ENCODE measurements around the gene EPN2.
A peak's percentile ranks its signal among the peaks of the same experiment; 100 is the strongest.
"Not testable (repeated sequence)": the region's sequence is repeated elsewhere in the genome, so short reads cannot be mapped to it uniquely, and the experiment has no call there.

The EPN2 gene

DNA sequence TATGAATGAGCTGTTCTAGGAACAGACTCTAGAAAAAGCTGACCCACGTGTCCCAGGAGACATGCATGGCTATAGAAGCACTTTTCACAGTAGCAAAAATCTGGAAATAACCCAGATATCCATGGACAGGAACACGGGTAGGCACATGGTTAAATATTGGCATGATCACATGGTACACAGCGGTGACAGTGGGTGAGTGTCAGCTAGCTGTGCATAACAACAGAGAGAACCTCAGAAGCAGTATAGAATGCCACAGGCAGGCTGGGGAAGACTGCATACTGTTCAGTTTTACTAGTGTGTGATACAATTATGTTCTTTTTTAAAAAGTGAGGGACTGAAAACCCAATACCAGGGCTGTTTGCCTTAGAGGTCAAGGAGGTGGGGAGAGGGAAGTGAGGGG, 31.4 kb downstream of the EPN2 start:
- no peak overlapping the region for H3K4me3 Mint-ChIP-seq
- H3K27ac Mint-ChIP-seq: no peak overlapping the region
- DNase-seq: no peak
- H3K36me3 Mint-ChIP-seq: peaks cover 8 to 13% of the 10 kb centered on the region in 2 donors
- peaks cover 0 to 6% of the 10 kb centered on the region in 2 donors for H3K9me3 Mint-ChIP-seq
- ATAC-seq (replicated peaks): no peak
- peaks cover 0 to 12% of the 10 kb centered on the region in 2 donors for H3K27me3 Mint-ChIP-seq
- peaks cover 43 to 58% of the 10 kb centered on the region in 2 donors for H3K4me1 Mint-ChIP-seq

DNA sequence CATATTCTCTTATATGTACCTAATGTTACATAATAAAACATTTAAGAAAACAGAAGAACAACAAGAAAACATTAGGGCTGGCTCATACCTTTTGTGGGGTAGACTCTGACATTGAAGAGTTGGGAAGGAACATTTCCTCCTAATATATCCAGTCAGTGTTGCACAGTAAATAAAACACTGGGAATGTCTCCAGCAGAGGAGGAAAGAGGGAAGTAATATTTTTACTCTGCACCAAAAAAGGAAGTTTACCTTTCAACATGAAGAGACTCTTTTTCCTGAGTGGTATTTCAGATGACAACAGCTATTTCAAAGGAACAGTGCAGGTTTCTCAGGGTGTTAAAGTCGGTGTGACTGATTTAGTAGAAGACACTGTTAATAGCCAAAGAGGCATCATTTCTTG, 31.9 kb downstream of the EPN2 start:
- peak overlapping the region in 1 of 2 donors; percentile 20 for H3K4me3 Mint-ChIP-seq
- no peak overlapping the region for H3K27ac Mint-ChIP-seq
- ATAC-seq (replicated peaks) (no peak), DNase-seq (no peak)
- H3K27me3 Mint-ChIP-seq: peaks cover 0 to 12% of the 10 kb centered on the region in 2 donors
- H3K36me3 Mint-ChIP-seq: peaks cover 8 to 18% of the 10 kb centered on the region in 2 donors
- peaks cover 44 to 56% of the 10 kb centered on the region in 2 donors for H3K4me1 Mint-ChIP-seq
- peaks cover 0 to 6% of the 10 kb centered on the region in 2 donors for H3K9me3 Mint-ChIP-seq

DNA sequence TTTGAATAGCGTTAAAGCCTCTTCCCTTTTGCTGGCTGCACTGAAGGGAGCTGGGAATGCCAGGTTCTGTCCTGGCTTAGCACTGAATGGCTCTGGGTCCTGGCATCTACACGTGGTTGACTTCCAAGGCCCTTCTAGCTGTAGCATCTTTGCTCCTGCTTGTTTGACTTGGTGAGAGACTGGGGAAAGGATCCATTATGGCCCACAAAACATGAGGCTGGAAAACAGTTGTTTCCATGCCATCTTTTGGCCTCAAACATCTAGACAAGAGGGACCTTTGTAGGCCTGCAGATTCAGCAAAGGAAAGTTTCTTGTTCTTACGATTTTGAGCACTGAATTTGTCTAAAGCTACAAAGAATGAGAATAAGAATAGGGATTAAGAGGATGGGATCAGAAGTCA, 32.5 kb downstream of the EPN2 start:
- peaks cover 9 to 18% of the 10 kb centered on the region in 2 donors for H3K36me3 Mint-ChIP-seq
- no peak overlapping the region for H3K27ac Mint-ChIP-seq
- no peak overlapping the region for H3K4me3 Mint-ChIP-seq
- H3K4me1 Mint-ChIP-seq: peaks cover 40 to 51% of the 10 kb centered on the region in 2 donors
- H3K27me3 Mint-ChIP-seq: peaks cover 0 to 7% of the 10 kb centered on the region in 2 donors
- ATAC-seq (replicated peaks) (no peak), DNase-seq (no peak)
- peaks cover 0 to 6% of the 10 kb centered on the region in 2 donors for H3K9me3 Mint-ChIP-seq

DNA sequence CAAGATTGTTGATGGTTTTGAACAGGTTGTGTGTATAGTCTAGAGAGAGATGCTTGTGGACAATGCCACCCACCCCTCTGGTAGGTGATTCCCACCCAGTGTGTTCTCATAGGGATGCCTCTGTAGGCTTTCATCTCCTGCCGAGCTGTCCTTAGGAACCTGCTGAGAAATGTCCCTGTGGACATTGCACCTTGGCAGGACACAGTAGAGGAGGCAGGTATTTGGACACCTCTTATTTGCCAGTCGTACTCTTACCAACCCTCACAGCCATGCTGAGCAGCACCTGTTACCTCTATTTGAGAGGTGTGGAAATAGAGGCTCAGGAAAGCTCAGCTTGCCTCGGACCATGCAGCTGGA, 33.2 kb downstream of the EPN2 start:
- Mint-ChIP-seq H3K27me3 (peaks cover 5 to 6% of the 10 kb centered on the region in 2 donors), H3K4me3 (no peak overlapping the region), H3K4me1 (peaks cover 38 to 44% of the 10 kb centered on the region in 2 donors), H3K36me3 (peaks cover 15 to 23% of the 10 kb centered on the region in 2 donors), H3K9me3 (peaks cover 0 to 6% of the 10 kb centered on the region in 2 donors), H3K27ac (no peak overlapping the region)
- ATAC-seq (replicated peaks): no peak
- DNase-seq: no peak

DNA sequence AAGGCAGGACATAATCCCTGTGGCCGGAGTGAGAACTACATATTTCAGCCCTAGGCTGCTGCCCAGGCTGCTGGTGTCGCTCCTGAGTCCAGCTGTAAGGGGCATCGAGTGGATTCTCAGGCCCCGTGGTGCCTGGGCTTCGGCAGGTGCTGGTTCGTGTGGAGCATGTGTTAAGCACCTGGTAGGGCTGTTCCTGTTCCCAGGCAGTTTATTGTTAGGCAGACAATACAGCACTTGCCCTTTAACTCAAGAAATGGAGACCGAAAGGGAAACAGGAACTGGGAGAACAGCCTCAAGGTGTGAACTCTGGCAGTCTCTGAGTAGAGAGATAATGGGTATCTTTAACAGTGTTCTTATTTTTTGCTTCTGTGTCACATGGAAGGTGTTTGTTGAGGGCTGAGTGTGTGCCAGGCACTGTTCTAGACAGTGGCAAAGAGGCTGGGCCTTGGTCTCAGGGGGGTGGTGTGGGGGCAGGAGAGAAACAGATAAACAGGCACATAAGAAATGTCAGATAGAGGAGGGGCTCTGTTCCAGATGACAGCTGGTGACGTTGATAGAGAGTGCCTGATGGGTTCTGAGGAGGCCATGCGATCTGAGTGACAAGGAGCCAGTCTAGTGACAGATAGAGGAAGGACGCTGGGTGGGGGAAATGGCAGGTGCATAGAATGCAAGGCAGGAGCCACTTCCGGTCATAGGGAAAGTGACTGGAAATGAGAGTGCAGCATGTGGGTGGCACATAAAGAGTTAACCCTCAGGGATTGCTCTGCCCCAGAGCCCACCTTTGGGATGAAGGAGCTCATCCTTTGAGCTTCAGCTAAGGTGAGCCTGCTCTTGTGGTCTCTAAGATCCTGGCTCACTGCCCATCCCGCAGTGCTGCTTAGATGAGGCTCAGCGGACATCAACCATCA, 33.8 kb downstream of the EPN2 start:
- peak; percentile 21 for DNase-seq
- Mint-ChIP-seq H3K4me3 (no peak overlapping the region), H3K36me3 (peaks cover 16 to 17% of the 10 kb centered on the region in 2 donors), H3K27me3 (peaks cover 5 to 6% of the 10 kb centered on the region in 2 donors), H3K27ac (peak overlapping the region; percentile 60), H3K9me3 (peaks cover 0 to 6% of the 10 kb centered on the region in 2 donors), H3K4me1 (peaks cover 35 to 37% of the 10 kb centered on the region in 2 donors)
- ATAC-seq (replicated peaks): peak; percentile 86 to 88

DNA sequence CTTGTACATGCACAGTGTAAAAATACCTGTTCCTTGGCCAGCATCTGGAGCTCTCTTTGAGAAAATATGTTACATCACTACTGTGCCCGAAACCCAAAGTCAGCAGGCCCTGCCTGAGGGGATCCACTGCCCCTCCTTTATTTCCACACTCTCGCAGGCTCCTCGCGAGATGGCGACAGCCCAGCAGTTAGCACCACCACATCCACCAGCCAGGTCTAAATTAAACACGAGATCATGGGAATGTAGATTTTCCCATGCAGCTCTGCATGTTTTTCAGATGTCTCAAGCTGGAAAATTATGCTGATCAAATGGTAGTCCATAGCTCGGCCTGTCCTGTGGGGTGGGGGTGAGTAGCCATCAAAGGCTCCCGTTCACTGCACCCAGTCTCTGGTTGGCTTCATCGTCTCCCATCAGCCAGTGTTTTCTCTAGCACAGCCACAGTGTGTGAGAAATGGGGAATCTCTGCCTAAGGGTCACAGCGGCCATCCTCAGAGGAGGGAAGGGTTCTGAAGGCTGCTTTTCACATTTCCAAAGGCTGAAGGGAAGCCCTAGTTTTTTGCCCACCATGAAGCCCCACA, 34.7 kb downstream of the EPN2 start:
- Mint-ChIP-seq H3K36me3 (peaks cover 17% of the 10 kb centered on the region in 2 donors), H3K9me3 (peaks cover 0 to 6% of the 10 kb centered on the region in 2 donors), H3K27ac (no peak overlapping the region), H3K4me1 (peaks cover 33 to 35% of the 10 kb centered on the region in 2 donors), H3K4me3 (no peak overlapping the region), H3K27me3 (peaks cover 5 to 9% of the 10 kb centered on the region in 2 donors)
- DNase-seq (no peak), ATAC-seq (replicated peaks) (no peak)

DNA sequence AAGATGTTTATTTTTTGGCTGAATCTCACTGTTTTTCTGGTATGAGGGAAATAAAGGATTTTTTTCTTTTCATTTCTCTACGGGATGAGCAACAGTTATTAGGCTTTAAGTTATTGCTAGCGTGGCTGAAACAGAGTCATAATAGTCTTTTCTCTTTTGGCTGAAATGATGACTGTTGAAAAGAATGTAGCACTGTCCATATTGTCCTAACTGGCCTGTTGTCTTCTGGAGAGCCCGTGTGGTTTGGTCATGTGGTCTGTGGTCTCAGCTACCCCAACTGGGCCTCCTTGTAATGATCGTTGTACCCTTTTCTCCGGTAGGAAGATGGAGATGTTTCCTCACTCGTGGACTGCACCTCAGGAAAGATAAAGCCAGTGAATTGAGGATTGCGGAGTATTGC, 36.6 kb downstream of the EPN2 start:
- ATAC-seq (replicated peaks) (no peak), DNase-seq (no peak)
- Mint-ChIP-seq H3K9me3 (peaks cover 0 to 6% of the 10 kb centered on the region in 2 donors), H3K4me1 (peaks cover 28 to 31% of the 10 kb centered on the region in 2 donors), H3K27ac (no peak overlapping the region), H3K27me3 (peaks cover 5 to 16% of the 10 kb centered on the region in 2 donors), H3K4me3 (no peak overlapping the region), H3K36me3 (peaks cover 19 to 26% of the 10 kb centered on the region in 2 donors)

DNA sequence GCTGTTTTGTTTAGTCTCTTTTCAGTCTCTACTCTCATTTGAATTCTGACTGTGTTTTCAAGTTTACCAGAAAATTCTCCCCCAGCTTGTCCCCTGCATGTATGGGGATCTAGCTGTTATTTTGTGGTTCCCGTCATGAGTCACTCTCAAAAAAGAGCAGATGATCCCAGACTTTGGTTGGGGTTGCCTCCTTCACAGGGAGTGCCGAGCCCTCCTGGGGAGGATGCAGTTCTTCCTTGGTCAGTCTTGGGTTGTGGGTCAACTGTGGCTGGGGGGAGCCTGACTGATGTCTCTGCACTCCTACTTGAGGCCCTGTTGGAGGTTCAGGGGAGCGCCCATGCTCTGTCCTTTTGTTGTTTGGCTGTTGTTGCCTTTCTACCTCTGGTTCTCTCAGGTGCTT, 37.7 kb downstream of the EPN2 start:
- no peak for ATAC-seq (replicated peaks)
- H3K36me3 Mint-ChIP-seq: peaks cover 21 to 30% of the 10 kb centered on the region in 2 donors
- peaks cover 17 to 19% of the 10 kb centered on the region in 2 donors for H3K4me1 Mint-ChIP-seq
- no peak for DNase-seq
- H3K27ac Mint-ChIP-seq: no peak overlapping the region
- H3K9me3 Mint-ChIP-seq: peaks cover 0 to 6% of the 10 kb centered on the region in 2 donors
- H3K27me3 Mint-ChIP-seq: peaks cover 5 to 16% of the 10 kb centered on the region in 2 donors
- no peak overlapping the region for H3K4me3 Mint-ChIP-seq

DNA sequence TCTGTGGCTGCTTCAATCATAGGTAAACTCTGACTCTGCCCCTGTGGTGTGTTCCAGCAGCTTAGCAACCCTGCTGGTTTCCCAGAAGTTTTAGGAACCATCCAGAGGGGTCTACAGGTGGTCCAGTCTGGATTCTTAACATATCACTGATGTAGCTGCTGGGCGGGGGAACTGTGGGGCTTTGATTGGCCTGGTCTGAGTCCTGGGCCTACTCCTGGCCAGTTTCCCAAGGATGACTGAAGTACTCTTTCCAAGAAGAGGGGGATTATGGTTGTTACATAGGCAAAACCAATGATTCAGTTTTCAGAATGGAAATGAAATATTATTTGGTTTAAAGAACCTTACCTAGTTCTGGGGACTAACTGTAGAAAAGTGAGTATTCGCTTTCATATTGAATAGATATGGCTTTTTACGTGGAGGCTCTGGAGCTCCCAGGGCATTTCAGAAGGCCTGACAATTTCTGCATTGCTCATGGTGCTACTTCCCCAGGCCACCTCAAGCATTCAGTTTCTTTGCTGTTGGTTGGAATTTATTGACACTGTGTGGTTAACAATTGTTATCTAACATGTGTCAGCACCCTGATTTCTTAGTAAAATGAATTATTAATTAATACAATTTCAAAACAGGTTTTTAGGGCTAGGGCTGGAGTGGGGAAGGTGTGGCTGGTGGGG, 38.4 kb downstream of the EPN2 start:
- DNase-seq (no peak), ATAC-seq (replicated peaks) (no peak)
- peaks cover 21 to 30% of the 10 kb centered on the region in 2 donors for H3K36me3 Mint-ChIP-seq
- peaks cover 12% of the 10 kb centered on the region in 2 donors for H3K4me1 Mint-ChIP-seq
- peaks cover 5 to 16% of the 10 kb centered on the region in 2 donors for H3K27me3 Mint-ChIP-seq
- H3K9me3 Mint-ChIP-seq: peaks cover 0 to 6% of the 10 kb centered on the region in 2 donors
- no peak overlapping the region for H3K27ac Mint-ChIP-seq
- H3K4me3 Mint-ChIP-seq: no peak overlapping the region

DNA sequence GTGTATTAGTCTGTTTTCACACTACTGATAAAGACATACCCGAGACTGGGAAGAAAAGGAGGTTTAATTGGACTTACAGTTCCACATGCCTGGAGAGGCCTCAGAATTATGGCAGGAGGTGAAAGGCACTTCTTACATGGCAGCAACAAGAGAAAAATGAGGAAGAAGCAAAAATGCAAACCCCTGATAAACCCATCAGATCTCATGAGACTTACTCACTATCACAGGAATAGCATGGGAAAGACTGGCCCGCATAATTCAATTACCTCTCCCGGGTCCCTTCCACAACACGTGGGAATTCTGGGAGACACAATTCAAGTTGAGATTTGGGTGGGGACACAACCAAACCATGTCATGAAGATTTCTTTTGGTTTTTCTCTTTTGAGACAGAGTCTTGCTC, 41.1 kb downstream of the EPN2 start:
- H3K27me3 Mint-ChIP-seq: peaks cover 9 to 21% of the 10 kb centered on the region in 2 donors
- H3K36me3 Mint-ChIP-seq: peaks cover 18 to 31% of the 10 kb centered on the region in 2 donors
- H3K27ac Mint-ChIP-seq; H3K9me3 Mint-ChIP-seq; DNase-seq; H3K4me1 Mint-ChIP-seq; H3K4me3 Mint-ChIP-seq; ATAC-seq (replicated peaks): not testable (repeated sequence)

DNA sequence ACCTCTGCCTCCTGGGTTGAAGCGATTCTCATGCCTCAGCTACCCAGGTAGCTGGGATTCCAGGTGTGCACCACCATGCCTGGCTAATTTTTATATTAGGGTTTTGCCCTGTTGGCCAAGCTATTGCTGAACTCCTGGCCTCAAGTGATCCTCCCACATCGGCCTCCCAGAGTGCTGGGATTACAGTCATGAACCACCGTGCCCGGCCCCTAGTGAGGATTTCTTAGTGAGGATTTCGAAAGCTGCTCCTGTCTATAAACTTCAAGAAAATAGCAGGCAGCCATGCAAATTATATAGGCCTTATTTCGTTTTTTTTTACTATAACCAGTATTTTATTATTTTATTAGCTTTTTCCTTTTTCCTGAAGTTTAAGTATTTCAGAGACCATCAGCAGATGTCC, 41.6 kb downstream of the EPN2 start:
- peaks cover 9 to 21% of the 10 kb centered on the region in 2 donors for H3K27me3 Mint-ChIP-seq

DNA sequence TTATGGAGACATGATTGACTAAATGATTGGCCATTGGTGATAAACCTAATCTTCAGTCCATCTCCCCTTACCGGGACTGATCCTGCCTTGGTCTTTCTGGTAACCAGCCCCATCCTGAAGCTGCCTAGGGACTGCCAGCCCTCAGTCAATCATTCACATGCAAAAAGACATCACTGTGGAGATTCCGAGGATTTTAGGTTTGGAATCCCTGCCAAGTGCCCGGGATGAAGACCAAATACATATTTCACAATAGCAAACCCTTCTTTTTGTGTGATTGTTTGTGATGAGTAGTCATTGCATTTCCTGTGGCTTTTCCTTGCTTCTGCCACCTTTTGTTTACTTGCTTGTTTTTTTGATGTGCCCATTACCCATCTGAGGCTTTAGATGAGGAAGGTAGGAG, 44.0 kb downstream of the EPN2 start:
- H3K9me3 Mint-ChIP-seq: no peaks in the 10 kb centered on the region
- no peak for DNase-seq
- no peak overlapping the region for H3K4me3 Mint-ChIP-seq
- peaks cover 12 to 33% of the 10 kb centered on the region in 2 donors for H3K36me3 Mint-ChIP-seq
- H3K27me3 Mint-ChIP-seq: peaks cover 9 to 28% of the 10 kb centered on the region in 2 donors
- no peak for ATAC-seq (replicated peaks)
- no peak overlapping the region for H3K27ac Mint-ChIP-seq
- peaks cover 19 to 34% of the 10 kb centered on the region in 2 donors for H3K4me1 Mint-ChIP-seq

More for the DNA sequence above, 41.6 kb downstream of the EPN2 start:
- Mint-ChIP-seq H3K36me3 (peaks cover 20 to 32% of the 10 kb centered on the region in 2 donors), H3K9me3 (no peaks in the 10 kb centered on the region), H3K27ac (no peak overlapping the region), H3K4me3 (no peak overlapping the region), H3K4me1 (peaks cover 7 to 12% of the 10 kb centered on the region in 2 donors)
- DNase-seq: no peak
- no peak for ATAC-seq (replicated peaks)

DNA sequence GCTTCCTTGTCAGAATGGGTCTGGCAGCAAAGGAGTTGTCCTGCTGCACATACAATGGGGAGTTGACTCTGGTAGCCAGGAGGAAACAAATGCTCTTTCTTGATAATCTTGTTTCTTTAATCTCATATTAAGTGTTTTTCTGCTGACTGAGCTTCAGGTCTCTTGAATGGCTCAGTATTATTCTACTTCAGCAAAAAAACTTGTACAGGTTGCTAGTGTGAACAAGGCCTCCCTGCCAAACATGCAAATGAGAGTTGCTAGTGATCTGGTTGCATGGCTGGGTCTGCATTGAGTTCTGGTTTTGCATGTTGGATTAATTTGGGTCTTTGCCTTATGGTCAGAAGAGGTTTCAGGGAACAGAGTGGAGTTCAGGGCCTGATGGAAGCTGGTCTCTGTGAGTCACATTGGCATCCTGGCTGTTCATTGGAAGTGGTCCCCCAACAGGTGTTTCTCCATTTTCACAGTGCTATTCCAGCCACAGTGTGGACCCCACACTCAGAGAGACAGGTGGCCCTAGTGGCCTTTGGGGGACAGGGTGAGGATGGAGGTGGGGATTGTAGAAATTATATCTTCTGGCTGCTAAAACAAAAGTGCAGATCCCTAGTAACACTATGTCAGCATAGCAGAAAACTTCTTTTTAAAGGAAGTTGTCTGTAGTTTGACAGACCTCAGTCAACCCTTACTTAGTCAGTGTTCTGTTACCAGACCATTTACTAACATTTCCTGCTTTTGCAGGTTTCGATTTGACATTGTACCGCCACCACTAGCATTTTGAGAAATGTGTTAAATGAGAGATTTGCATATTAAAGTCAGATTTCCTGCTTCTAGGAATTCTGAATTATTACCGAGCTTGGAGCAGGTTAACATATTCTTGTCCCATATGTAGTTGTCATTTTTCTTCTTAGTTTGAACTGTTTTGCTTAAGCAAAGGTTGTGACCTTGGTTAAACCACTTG, 47.1 kb downstream of the EPN2 start:
- peak overlapping the region; percentile 4 to 25 for H3K4me3 Mint-ChIP-seq
- H3K36me3 Mint-ChIP-seq: peaks cover 23 to 38% of the 10 kb centered on the region in 2 donors
- peak overlapping the region; percentile 59 for H3K27ac Mint-ChIP-seq
- peaks cover 24 to 45% of the 10 kb centered on the region in 2 donors for H3K4me1 Mint-ChIP-seq
- ATAC-seq (replicated peaks) (peak; percentile 97 to 98), DNase-seq (no peak)
- H3K27me3 Mint-ChIP-seq: peaks cover 32 to 46% of the 10 kb centered on the region in 2 donors
- H3K9me3 Mint-ChIP-seq: no peaks in the 10 kb centered on the region

All from stimulated activated naive B cell treated with anti-CD40 and anti-IgM and Interleukin-4, amounts not matched to agents 10 μg/mL and 1 μg/mL and 100 μg/mL, for 72 hours (primary cell).